HK-2 (cell line): ENCODE results near the gene LIN52.

ENCODE experiments used
- DNase-seq: peaks from one replicate; pipeline ENCODE4 v3.0.0-alpha.2; 2018; ENCODE audit not compliant: unreplicated experiment

The LIN52 gene

DNA sequence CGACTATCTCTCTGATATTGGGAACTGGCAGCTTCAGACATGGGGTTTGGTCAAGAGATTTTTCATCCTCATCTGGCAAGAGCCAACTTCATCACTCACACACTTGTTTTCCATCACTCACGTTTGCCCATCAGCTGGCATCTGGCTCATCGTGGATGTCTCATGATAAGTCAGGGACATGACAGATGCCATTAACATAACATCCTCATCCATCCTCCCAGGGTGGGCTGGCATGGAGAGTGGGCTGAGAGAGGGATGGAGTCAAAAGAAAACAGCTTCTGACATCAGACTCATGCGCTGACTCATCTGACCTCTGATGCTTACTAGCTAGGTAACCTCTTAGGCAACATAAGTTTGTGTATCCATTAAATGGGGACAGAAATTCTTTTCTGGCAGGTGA lies 152.7 kb downstream of the LIN52 start:
- no peak for DNase-seq

DNA sequence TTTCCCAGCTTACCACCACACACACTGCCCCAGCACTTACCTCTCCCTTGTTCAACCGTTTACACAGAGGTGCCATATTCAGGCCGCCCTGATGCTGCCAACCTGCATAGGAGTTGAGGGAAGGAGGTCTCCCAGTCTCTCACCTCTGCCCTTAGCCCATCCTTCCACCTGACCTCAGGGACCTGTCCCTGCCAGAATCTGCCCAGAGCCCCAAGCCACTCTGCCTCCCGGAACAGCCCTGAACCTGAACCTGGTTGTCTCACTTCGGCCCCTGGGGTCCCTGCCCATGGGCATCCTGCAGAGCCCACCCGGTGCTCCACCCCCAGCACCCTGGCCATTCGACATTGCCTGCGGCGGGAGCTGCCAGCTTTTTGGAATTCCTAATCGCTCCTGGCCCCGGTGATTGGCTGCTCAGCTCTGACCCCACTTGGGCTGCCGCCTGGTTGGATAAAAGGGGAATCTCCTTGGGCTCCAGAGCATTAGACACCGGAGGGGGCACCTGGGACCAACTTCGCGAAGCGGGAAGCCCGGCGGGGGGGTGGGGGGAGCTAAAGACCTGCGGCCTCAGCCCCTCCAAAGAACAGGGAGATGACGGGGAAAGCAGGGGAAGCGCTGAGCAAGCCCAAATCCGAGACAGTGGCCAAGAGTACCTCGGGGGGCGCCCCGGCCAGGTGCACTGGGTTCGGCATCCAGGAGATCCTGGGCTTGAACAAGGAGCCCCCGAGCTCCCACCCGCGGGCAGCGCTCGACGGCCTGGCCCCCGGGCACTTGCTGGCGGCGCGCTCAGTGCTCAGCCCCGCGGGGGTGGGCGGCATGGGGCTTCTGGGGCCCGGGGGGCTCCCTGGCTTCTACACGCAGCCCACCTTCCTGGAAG lies 154.5 kb downstream of the LIN52 start, which contains the start of gene VSX2:
Gene VSX2 (plus strand): TSS at position 476 of the 874 bp plus-strand sequence. CDS start 113 bp downstream, at position 589.
- DNase-seq: no peak

DNA sequence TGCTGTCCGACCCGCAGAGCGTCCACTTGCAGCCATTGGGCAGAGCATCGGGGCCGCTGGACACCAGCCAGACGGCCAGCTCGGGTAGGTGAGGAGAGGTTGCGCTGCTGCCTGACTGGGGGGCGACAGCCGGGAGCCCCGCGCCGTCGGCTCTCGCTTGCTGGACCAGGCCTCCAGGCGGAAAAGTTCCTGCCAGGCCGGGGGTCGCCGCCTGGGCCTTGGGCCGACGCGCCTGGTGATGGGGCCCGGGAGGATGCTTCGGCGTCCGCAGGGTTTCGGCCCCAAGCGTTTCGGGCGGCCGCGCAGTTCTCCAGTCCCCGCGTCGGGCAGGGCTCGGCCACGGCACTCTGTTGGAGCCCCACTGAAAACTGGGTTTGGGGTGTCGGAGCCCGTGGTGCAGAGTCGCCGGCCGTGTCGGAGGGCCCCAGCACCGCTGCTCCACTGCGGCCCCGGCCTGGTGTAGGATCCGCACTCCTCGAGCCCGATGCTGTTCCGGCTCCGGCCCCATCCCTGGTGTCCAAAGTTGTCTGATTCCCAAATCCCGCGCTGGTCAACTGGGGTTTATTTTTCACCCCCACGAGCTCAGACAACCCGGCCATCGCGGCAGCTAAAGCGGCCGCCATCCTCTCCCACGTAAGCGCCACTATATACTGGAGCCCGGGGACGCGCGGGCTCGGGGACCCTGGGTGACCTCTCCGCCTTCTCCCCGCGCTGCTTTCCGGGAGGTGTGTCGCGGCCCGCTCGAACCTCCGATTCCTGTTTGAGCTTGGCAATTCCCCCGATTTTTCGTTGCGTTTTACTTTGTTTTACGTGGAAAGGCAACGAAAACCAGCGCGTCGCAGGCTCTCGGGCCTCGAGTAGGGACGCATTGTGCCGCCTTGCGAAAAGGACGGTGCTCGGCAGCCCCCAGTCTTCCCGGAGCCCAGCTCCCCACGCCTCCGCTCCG lies 155.4 kb downstream of the LIN52 start:
- DNase-seq: no peak

DNA sequence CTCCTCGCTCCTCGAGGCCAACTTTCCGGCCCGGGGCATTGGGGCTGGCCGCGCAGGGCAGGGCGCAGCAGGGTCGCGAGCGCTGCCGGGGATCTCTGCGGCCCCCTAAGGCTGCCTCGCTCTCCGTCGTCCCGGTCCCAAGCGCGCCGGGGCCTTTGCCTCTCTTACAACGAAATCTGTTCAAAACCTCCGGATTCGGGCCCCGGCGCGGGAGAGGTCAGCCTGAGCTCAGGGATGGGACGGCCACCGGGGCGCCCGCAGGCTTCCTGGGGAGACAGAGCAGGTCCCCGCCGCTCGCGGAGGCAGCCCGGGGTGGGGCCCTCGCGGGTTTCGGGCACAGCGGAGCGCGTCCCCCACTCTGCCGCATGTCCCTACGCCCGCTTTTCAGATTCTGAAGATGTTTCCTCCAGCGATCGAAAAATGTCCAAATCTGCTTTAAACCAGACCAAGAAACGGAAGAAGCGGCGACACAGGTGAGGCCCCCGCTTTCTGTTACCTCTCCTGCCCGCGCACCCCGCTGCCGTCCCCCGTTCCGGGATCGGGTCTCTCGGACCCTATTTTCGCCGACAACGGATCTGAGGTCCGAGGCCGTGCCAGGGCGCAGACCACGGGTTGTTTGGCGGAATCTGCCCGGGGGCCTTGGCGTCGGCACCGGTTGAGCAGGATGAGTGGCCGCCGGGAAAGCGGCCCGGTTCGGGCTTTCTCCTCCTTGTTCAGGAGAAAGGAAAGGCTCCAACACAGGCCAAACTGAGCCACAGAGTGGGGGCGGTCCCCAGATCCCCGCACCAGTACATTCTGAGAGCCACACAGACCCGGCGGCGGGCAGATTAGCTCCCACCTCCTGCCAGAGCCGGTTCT lies 156.3 kb downstream of the LIN52 start:
- no peak for DNase-seq

DNA sequence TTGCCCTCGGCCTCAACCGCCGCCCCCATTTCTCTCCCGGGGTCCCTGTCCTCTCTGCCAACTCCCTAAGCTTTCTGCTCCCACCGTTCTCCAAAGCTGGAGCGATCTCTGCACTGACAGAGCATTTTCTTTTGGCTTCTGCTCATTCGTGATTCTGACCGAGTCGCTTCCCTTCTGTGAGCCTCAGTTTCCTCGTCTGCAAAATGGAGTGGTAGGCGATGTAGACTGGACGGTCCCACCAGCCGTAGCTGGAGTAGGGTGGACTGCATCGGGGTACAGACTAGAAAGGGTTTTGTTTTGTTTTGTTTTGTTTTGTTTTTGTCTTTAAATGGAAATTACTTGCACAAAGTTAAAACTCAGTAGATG lies 156.9 kb downstream of the LIN52 start:
- no peak for DNase-seq

DNA sequence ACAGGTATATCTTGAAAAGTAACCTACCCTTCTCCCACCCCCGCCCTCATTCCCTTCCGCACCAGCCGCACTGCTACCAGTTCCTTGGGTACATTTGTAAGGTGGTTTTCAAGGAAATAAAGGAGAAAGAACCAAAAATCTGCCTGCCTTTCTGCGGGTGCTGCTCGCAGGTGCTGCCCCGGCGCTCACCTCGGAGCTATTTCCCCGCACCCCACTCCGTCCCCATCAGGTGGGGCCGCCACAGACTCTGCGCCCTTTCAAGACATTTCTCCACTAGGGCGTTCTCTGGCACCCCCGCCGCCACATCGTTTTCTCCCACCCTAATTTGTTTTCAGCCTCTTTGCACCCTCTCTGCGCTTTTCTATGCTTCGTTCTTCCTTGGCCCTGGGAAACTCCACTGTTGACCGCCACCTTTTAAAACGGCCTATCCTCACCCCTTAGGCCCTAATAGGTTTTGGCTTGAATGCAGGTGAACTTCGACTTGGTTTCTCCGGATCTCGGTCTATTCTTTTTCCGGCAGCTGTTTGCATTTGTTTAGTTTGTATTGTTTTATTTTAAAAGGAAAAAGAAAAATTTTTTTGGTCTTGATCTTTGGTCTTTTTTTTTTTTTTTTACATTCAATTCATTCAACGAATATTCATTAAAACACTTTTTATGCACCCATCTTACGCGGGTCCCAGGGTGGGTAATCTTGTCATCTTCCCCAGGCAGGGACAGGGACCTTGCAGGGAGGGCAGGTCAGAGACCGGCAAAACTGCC lies 157.4 kb downstream of the LIN52 start:
- no peak for DNase-seq

DNA sequence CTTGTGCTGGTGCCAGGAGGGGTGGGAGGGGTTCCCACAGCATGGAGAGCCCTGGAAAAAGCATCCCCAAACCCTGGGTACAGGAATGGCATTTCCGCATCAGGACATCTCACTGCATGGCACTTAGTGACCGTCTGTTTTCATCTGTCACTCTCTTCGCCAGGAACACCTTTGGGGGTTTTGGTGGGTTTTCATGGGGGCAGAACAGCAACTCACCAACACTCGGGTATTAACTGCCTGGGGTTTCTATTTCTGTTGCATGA lies 158.0 kb downstream of the LIN52 start:
- no peak for DNase-seq

DNA sequence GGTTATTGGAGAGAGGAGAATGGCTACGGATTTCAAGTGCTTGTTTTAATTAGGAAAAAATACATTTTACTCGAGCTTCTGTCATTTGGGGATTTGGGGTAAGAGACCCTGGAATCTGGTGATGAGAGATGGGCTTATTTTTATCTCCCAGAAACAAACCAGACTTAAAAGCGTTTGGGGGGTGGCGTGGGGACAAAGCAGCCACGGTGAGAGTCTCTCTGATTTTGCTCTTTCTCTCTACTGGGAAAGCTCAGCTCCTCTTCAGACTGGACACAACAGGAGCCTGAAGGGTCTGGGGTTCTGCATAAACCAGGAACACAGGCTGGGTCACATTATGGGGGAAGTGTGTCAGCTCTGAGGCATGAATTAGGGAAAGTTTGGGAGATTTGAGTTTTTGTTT lies 158.3 kb downstream of the LIN52 start:
- no peak for DNase-seq

DNA sequence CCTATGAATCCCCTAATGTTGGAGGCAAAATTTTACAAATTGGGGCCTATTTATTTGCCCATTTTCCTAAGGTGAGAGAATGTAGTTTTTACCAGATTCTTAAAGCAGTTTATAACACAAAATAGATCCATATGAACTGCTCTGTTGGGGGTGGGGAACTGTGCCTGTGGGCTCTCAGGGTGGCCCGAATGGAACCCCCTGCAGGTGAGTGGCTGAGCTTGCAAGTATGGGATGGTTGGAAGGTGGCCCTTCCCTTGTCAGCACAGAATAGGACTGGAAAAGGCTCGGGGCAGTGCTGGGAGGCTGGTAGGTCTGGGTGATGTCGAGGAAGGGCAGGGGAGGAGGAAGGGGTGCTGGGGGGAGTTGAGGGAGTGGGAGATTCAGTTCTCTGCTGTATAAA lies 159.4 kb downstream of the LIN52 start:
- no peak for DNase-seq

DNA sequence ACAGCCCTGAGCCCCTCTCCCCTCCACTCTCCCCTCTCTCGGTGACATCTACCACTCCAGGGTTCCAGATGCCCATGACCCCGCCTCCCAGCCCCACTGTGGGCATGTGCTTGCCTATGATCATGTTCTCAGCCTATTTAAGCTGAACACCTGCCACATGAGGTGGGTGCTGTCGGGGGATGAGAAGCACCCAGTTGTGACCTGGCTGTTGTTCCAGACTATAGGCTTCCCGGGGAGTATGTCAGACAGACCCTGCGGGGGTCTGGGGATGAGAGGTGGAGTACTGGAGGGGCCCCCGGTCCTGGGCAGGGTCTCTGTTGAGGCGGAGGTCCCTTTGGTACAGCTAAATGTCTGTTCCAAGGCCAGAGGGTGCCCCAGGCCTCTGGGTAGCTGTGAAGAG lies 160.5 kb downstream of the LIN52 start:
- no peak for DNase-seq

DNA sequence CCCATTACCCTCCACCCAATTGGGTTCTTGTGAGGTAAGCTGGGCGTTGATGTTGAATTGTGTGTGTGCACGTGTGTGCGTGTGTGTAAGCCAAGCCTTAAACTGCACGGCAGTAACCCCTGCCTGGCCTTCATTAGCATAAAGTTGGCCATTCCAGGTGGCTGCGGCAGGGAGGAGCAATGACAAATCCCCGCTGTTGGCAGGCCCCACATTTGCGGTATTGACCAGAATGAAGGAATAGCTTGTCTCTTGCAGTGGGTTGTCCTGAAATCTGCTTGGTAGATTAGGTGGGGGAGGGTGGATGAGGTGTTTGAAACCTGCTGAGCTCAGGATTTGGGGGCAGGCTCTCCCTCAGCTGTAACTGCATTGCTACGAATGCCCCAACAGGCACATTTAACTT lies 161.8 kb downstream of the LIN52 start:
- no peak for DNase-seq

DNA sequence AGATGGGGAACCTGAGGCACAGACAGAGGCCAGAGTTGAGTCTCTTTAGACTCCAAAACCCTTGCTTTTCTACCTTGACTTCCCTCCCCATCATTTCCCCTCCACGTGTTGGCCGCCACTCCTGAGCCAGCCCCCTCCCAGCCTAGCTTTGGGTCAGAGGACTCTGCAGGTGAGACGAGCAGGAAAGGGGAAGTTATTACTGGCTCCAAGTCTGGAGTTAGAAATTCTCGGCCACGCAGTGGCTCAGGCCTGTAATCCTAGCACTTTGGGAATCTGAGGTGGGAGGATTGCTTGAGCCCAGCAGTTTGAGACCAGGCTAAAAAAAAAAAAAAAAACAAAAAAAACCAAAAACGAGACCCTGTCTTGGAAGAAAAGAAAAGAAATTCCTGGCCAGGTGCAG lies 163.3 kb downstream of the LIN52 start:
- DNase-seq: no peak

DNA sequence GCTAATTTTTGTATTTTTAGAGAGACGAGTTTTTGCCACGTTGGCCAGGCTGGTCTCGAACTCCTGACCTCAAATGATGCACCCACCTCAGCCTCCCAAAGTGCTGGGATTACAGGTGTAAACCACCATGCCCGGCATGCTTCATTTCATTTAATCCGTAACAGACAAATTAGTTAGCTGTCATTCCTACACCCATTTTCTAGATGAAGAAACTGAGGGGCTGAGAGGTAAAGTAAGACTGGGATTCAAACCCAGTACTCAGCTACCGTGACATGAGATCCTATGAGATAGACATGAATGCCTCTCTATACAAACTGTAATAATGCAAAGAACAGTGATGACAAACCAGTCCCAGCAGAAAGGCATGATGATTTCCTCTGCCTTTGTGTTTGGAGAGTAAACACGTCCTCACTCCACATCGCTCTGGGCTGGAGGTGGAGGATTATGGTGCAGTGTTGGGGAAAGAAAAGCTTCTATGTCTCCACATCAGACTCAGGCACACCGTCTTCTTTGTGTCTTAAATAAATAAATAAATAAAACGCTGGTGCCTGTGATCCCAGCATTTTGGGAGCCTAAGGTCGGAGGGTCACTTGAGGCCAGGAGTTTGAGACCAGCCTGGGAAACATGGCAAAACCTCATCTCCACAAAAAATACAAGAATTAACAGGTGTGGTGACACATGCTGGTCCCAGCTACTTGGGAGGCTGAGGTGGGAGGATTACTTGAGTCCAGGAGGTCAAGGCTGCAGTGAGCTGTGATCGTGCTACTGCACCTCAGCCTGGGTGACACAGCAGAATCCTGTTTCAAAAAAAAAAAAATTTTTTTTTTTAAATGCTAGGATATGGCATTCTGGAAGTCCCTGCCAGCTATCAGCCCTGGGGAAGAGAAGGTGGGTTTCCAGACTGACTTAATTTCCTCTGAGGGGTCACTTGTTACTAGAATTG lies 164.9 kb downstream of the LIN52 start:
- DNase-seq: no peak
